Kidney epithelial cell (primary cell): ENCODE data around the gene CRIP3. TPM values are rescaled to one million over a fixed set of nuclear protein-coding genes. Genes with fewer than 3 reads are reported as not detected.

ENCODE experiments used
- DNase-seq: peaks from one replicate; pipeline ENCODE4 v3.0.0-alpha.2; 2010; ENCODE audit warnings: low read depth
- H3K27me3 ChIP-seq: 2 replicates; pipeline ENCODE4 v1.6.0; 2011; ENCODE audit warnings: low read length; ENCODE audit not compliant: control insufficient read depth, insufficient read depth
- H3K36me3 ChIP-seq: 2 replicates; pipeline ENCODE4 v1.5.1; 2011; ENCODE audit warnings: low read length; ENCODE audit not compliant: control insufficient read depth, insufficient read depth
- H3K4me3 ChIP-seq: 2 replicates; pipeline ENCODE4 v1.5.1; 2011; ENCODE audit warnings: low read depth, mild to moderate bottlenecking, control low read depth, low read length
- CTCF ChIP-seq: IDR thresholded peaks from 2 replicates; pipeline ENCODE4 v1.5.1; 2011; ENCODE audit warnings: mild to moderate bottlenecking, moderate library complexity, low read length, control low read depth, inconsistent platforms; ENCODE audit not compliant: insufficient read depth, poor library complexity, severe bottlenecking
- total RNA-seq: library from RNA; depleted of rRNA; stranded (reverse); fragments of >200 nt; gene quantifications from 2 replicates; pipeline ENCODE4 v1.2.3, GENCODE V29; 2015

CRIP3 gene
- total RNA-seq, 1 donor from 2014 or later, result 0.67 TPM

GRCh38 chr6:43284991-43285781 lies 23.4 kb downstream of the CRIP3 start:
- DNase-seq, result no peak
- H3K27me3 ChIP-seq, result peaks cover 44% of the 10 kb centered on the region
- TF ChIP-seq CTCF, result no peak
- H3K4me3 ChIP-seq, result no peak overlapping the region
- H3K36me3 ChIP-seq, result no peaks in the 10 kb centered on the region

GRCh38 chr6:43283905-43284304 lies 24.7 kb downstream of the CRIP3 start:
- Histone ChIP-seq H3K27me3 (peaks cover 44% of the 10 kb centered on the region), H3K4me3 (no peak overlapping the region), H3K36me3 (no peaks in the 10 kb centered on the region)
- TF ChIP-seq CTCF, result no peak
- no peak for DNase-seq

GRCh38 chr6:43283514-43283901 lies 25.1 kb downstream of the CRIP3 start:
- H3K36me3 ChIP-seq, result no peaks in the 10 kb centered on the region
- no peak overlapping the region for H3K4me3 ChIP-seq
- no peak for TF ChIP-seq CTCF

GRCh38 chr6:43282636-43283513 lies 25.8 kb downstream of the CRIP3 start:
- Histone ChIP-seq H3K4me3 (no peak overlapping the region), H3K36me3 (no peaks in the 10 kb centered on the region), H3K27me3 (peaks cover 44% of the 10 kb centered on the region)
- TF ChIP-seq CTCF, result no peak
- DNase-seq, result no peak

More at GRCh38 chr6:43283514-43283901, 25.1 kb downstream of the CRIP3 start:
- no peak for DNase-seq
- H3K27me3 ChIP-seq, result peaks cover 44% of the 10 kb centered on the region

- Histone ChIP-seq H3K4me3 (no peak overlapping the region), H3K36me3 (no peaks in the 10 kb centered on the region), H3K27me3 (peaks cover 44% of the 10 kb centered on the region)
- TF ChIP-seq CTCF, result no peak
- no peak for DNase-seq
These were observed 26.6 kb downstream of the CRIP3 start for GRCh38 chr6:43282060-43282459.
